SK-N-SH (cell line): Measurements from ENCODE around the gene CIC. TPM values are rescaled to one million over a fixed set of nuclear protein-coding genes. Genes with fewer than 3 reads are reported as not detected.

Experiments used
- CTCF ChIA-PET: fragments of 300-600, 350-600 bp; formaldehyde crosslinking; extraction: SDS; loops from one replicate; lab custom pipeline; 2021; lab: Yijun Ruan, JAX
- POLR2A ChIA-PET: fragments of 350-600 bp; sonication (Branson Sonifier 250); formaldehyde crosslinking; extraction: SDS; loops from one replicate; lab custom pipeline; 2020; ENCODE audit warnings: antibody characterized with exemption, inconsistent platforms; lab: Yijun Ruan, JAX
- DNase-seq: peaks from one replicate; pipeline ENCODE4 v3.0.0; 2012
- H2AFZ ChIP-seq: fragments of 200-600 bp; sonication (generic); 2 replicates; pipeline ENCODE4 v1.8.1; 2016; ENCODE audit warnings: antibody characterized with exemption, mild to moderate bottlenecking, low read depth
- H3F3A ChIP-seq: fragments of 200-600 bp; sonication (generic); replicated peaks from 2 replicates; pipeline ENCODE3; 2016; ENCODE audit warnings: antibody characterized with exemption, mild to moderate bottlenecking; ENCODE audit not compliant: insufficient read depth
- H3K27ac ChIP-seq, 2 experiments: fragments of 200-500 bp in 1 of 2; fragments of 200-600 bp in 1 of 2; sonication (Bioruptor generic) in 1 of 2; sonication (generic), shearing (Covaris generic) in 1 of 2; 2 replicates each; pipeline versions ENCODE4 v1.5.1 to v1.6.1; 2014 to 2016; ENCODE audit warnings: low read depth in 2 of 2, inconsistent platforms in 1 of 2, low read length in 1 of 2, mild to moderate bottlenecking in 1 of 2, mixed read lengths in 1 of 2
- H3K27me3 ChIP-seq: fragments of 200-600 bp; sonication (generic), shearing (Covaris generic); 2 replicates; pipeline ENCODE4 v1.6.1; 2016; ENCODE audit warnings: mixed run types; ENCODE audit not compliant: insufficient read depth
- H3K36me3 ChIP-seq, 2 experiments: fragments of 200-500 bp in 1 of 2; fragments of 200-600 bp in 1 of 2; sonication (Bioruptor generic) in 1 of 2; sonication (generic) in 1 of 2; replicated peaks in 1 of 2; 2 replicates each; pipeline versions ENCODE3 to v1.5.1; 2014 to 2016; ENCODE audit warnings: low read length in 1 of 2, mild to moderate bottlenecking in 1 of 2; ENCODE audit not compliant: insufficient read depth in 2 of 2, control insufficient read depth in 1 of 2
- H3K4me1 ChIP-seq, 2 experiments: fragments of 200-500 bp in 1 of 2; fragments of 200-600 bp in 1 of 2; sonication (Bioruptor generic) in 1 of 2; sonication (generic), shearing (Covaris generic) in 1 of 2; 2 replicates each; pipeline versions ENCODE4 v1.5.1 to v1.6.1; 2014 to 2016; ENCODE audit warnings: low read depth in 1 of 2, low read length in 1 of 2, mixed run types in 1 of 2; ENCODE audit not compliant: insufficient read depth in 2 of 2, control insufficient read depth in 1 of 2
- H3K4me2 ChIP-seq: fragments of 200-600 bp; sonication (generic), shearing (Covaris generic); 2 replicates; pipeline ENCODE4 v1.6.1; 2017; ENCODE audit warnings: mixed run types
- H3K4me3 ChIP-seq, 2 experiments: fragments of 200-500 bp in 1 of 2; fragments of 200-600 bp in 1 of 2; sonication (Bioruptor generic) in 1 of 2; sonication (generic), shearing (Covaris generic) in 1 of 2; 2 replicates each; pipeline versions ENCODE4 v1.5.1 to v1.8.1; 2014 to 2016; ENCODE audit warnings: low read depth in 2 of 2, inconsistent platforms in 1 of 2, low read length in 1 of 2, mild to moderate bottlenecking in 1 of 2, mixed read lengths in 1 of 2, moderate library complexity in 1 of 2
- H3K79me2 ChIP-seq: fragments of 200-600 bp; sonication (generic); 2 replicates; pipeline ENCODE4 v1.8.1; 2017; ENCODE audit warnings: mild to moderate bottlenecking; ENCODE audit not compliant: insufficient read depth
- H3K9ac ChIP-seq: fragments of 200-600 bp; sonication (generic); 2 replicates; pipeline ENCODE4 v1.6.1; 2017; ENCODE audit warnings: mixed run types
- H3K9me2 ChIP-seq: fragments of 200-600 bp; sonication (generic); 2 replicates; pipeline ENCODE4 v1.6.1; 2017; ENCODE audit warnings: mixed run types
- H3K9me3 ChIP-seq: fragments of 200-600 bp; sonication (generic); 2 replicates; pipeline ENCODE4 v1.6.1; 2017; ENCODE audit warnings: mixed run types, mild to moderate bottlenecking, moderate library complexity
- H4K20me1 ChIP-seq: fragments of 200-600 bp; sonication (generic); 2 replicates; pipeline ENCODE4 v1.6.1; 2017; ENCODE audit warnings: mild to moderate bottlenecking, mixed run types; ENCODE audit not compliant: insufficient read depth
- CHD2 ChIP-seq: fragments of 150-350 bp; IDR thresholded peaks from 2 replicates; pipeline ENCODE4 v1.6.1; 2018; ENCODE audit warnings: low read length; ENCODE audit not compliant: partially characterized antibody
- CTCF ChIP-seq: fragments of 200-600 bp; sonication (generic); IDR thresholded peaks from 2 replicates; pipeline ENCODE4 v1.6.1; 2017; ENCODE audit warnings: antibody characterized with exemption, mild to moderate bottlenecking, moderate library complexity
- ELF1 ChIP-seq: IDR thresholded peaks from 2 replicates; pipeline ENCODE4 v1.4.0; 2012
- EP300 ChIP-seq, 2 experiments: IDR thresholded peaks; 2 replicates each; pipeline versions ENCODE4 v1.4.0 to v1.6.1; 2012; ENCODE audit warnings: borderline replicate concordance in 1 of 2, low read depth in 1 of 2, low read length in 1 of 2
- EZH2phosphoT487 ChIP-seq: fragments of 200-600 bp; sonication (generic); IDR thresholded peaks from 2 replicates; pipeline ENCODE4 v1.6.1; 2017; ENCODE audit warnings: low read depth, mixed run types, mild to moderate bottlenecking, antibody characterized with exemption, moderate library complexity, borderline replicate concordance
- FOXJ3 ChIP-seq: sonication (generic); formaldehyde crosslinking; IDR thresholded peaks from 2 replicates; pipeline ENCODE4 v1.5.1; 2020; ENCODE audit warnings: mild to moderate bottlenecking, missing genetic modification reagents
- FOXM1 ChIP-seq: IDR thresholded peaks from 2 replicates; pipeline ENCODE4 v1.4.0; 2012; ENCODE audit warnings: low read depth, mild to moderate bottlenecking
- GABPA ChIP-seq: IDR thresholded peaks from 2 replicates; pipeline ENCODE4 v1.4.0; 2012; ENCODE audit warnings: low read depth, mild to moderate bottlenecking
- GATA2 ChIP-seq: sonication (generic); formaldehyde crosslinking; IDR thresholded peaks from 2 replicates; pipeline ENCODE4 v1.5.0; 2020; ENCODE audit warnings: mild to moderate bottlenecking, missing genetic modification reagents
- IRF3 ChIP-seq: fragments of 150-350 bp; IDR thresholded peaks from 2 replicates; pipeline ENCODE4 v1.6.1; 2016; ENCODE audit warnings: mild to moderate bottlenecking, low read depth, low read length
- JUND ChIP-seq: IDR thresholded peaks from 2 replicates; pipeline ENCODE4 v1.4.0; 2012
- PBX3 ChIP-seq: IDR thresholded peaks from 2 replicates; pipeline ENCODE4; 2012
- POLR2AphosphoS5 ChIP-seq: IDR thresholded peaks from 2 replicates; pipeline ENCODE4 v1.6.1; 2012; ENCODE audit warnings: low read depth, low read length
- RAD21 ChIP-seq: IDR thresholded peaks from 2 replicates; pipeline ENCODE4 v1.6.1; 2012; ENCODE audit warnings: mild to moderate bottlenecking, low read length
- REST ChIP-seq: IDR thresholded peaks from 2 replicates; pipeline ENCODE4 v1.6.1; 2012; ENCODE audit warnings: mild to moderate bottlenecking, low read depth, low read length, moderate library complexity
- RFX5 ChIP-seq: IDR thresholded peaks from 2 replicates; pipeline ENCODE4 v1.6.1; 2012; ENCODE audit warnings: mild to moderate bottlenecking, improper control_type of control experiment, low read length
- RXRA ChIP-seq: IDR thresholded peaks from 2 replicates; pipeline ENCODE4 v1.4.0; 2012; ENCODE audit warnings: low read depth, mild to moderate bottlenecking, borderline replicate concordance
- TEAD4 ChIP-seq: IDR thresholded peaks from 2 replicates; pipeline ENCODE4 v1.4.0; 2012; ENCODE audit warnings: mild to moderate bottlenecking, borderline replicate concordance; ENCODE audit not compliant: insufficient read depth
- USF2 ChIP-seq: fragments of 150-350 bp; IDR thresholded peaks from 2 replicates; pipeline ENCODE4 v1.6.1; 2017; ENCODE audit warnings: antibody characterized with exemption, low read length, low read depth, borderline replicate concordance
- YY1 ChIP-seq: IDR thresholded peaks from 2 replicates; pipeline ENCODE4 v1.4.0; 2012; ENCODE audit warnings: low read depth, mild to moderate bottlenecking
- WGBS: methylation state at CpG from one replicate; pipeline ENCODE4 v1.1.6; 2017; ENCODE audit warnings: low lambda C conversion rate; 5-methylcytosine and 5-hydroxymethylcytosine counted together
- polyA plus RNA-seq, 3 experiments: library from polyadenylated mRNA; depleted of rRNA; stranded (reverse); fragments of >200 nt; gene quantifications; 2 replicates each; pipeline ENCODE4 v1.2.3, GENCODE V29; 2012

Gene CIC
- polyA plus RNA-seq, 1 of the 3 experiments (the other 2 are of a cell fraction): 16.9 TPM

- Histone ChIP-seq H4K20me1 (no peaks in the 10 kb centered on the region), H3F3A (no peaks in the 10 kb centered on the region), H3K9me2 (no peaks in the 10 kb centered on the region), H3K36me3 (no peaks in the 10 kb centered on the region), H3K9ac (no peak overlapping the region), H3K27ac (no peak overlapping the region), H3K27me3 (no peaks in the 10 kb centered on the region)
- 72% methylated on average over 2 of the region's 2 CpGs for WGBS
- POLR2A ChIA-PET: no interaction called here
- CTCF ChIA-PET: interaction anchor here (1.1 to 1.5 kb wide), 5 partner anchors 12 to 179 kb away, joined by 3 to 5 read pairs (median 4); no protein-coding TSS in a partner anchor
- no peak for TF ChIP-seq GABPA
- no peak for TF ChIP-seq RFX5
- TF ChIP-seq FOXM1: no peak
- TF ChIP-seq REST: no peak
- TF ChIP-seq TEAD4: no peak
- no peak for TF ChIP-seq ELF1
- TF ChIP-seq IRF3: no peak
- no peak for TF ChIP-seq YY1
- TF ChIP-seq EP300 (IDR thresholded peaks at IDR 0.05; ENCODE audit: borderline replicate concordance in 1 of 2, low read depth in 1 of 2, low read length in 1 of 2): no peak
- no peak for TF ChIP-seq RAD21
- no peak for TF ChIP-seq EZH2phosphoT487
- no peak for TF ChIP-seq RXRA
- TF ChIP-seq CHD2: no peak
- TF ChIP-seq POLR2AphosphoS5: no peak
- TF ChIP-seq CTCF: no peak; the same call in 1 of the 2 replicates
- TF ChIP-seq USF2: no peak
- no peak for TF ChIP-seq GATA2 (CRISPR knock-in tag)
- no peak for TF ChIP-seq JUND
- no peak for TF ChIP-seq FOXJ3 (CRISPR knock-in tag)
- TF ChIP-seq PBX3: no peak
- TF ChIP-seq, all 33 proteins: peak for 0
- Histone ChIP-seq H3K79me2 (no peaks in the 10 kb centered on the region), H3K4me1 (peaks cover 0 to 14% of the 10 kb centered on the region in 2 experiments; a peak in 1 of 4 replicates), H3K4me2 (no peak overlapping the region), H2AFZ (no peak overlapping the region), H3K4me3 (no peak overlapping the region), H3K9me3 (no peaks in the 10 kb centered on the region)
- peak; percentile 63 for DNase-seq
Measured at GRCh38 chr19:42311657-42312056, 42.6 kb downstream of the CIC start.
